ENCODE data around the gene AQP12B.

AQP12B gene

DNA sequence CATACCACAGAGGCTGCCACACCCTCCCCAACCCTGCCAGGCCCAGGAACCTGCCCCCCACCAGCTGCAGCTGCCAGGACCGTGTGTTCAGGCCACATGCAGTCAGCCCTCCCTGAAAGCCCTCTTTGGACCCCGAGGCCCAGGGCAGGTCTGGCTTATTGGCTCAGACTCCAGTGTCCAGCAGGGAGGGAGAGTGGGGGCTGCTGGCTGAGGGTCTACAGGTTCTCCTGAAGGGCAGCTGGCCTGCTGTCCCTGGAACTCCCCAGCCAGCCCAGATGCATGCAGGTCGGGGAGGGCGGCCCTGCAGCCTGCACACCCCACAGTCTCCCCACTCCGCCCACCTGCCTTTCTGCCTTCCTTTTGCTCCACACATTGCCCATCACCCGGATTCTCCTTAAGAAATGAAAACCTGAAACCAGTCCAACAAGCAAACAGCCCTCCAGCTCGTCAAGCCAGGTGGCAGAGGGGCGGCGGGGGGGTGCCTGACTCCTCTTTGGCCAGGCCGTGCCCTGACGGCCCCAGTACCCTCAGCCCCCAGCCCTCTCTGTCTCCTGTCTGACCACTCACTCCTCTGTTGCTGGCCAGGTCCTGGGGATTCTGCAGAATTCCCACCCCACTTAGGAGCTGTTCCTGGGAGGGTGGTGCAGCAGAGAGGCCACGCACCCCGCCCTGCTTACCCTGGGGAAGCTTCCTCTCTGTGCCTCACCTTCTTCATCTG lies 39.4 kb downstream of the AQP12B start:
- no peaks in the 10 kb centered on the region for H3K4me1 ChIP-seq (ENCODE audit: control insufficient read depth in 2 of 2, insufficient read depth in 2 of 2, low read length in 2 of 2)
- no peaks in the 10 kb centered on the region for H3K9me3 ChIP-seq (ENCODE audit: control insufficient read depth in 2 of 2, low read length in 2 of 2)
- peaks cover 4 to 8% of the 10 kb centered on the region in 2 donors for H3K27me3 ChIP-seq (ENCODE audit: control insufficient read depth in 2 of 2, insufficient read depth in 2 of 2, low read length in 2 of 2)
- no peaks in the 10 kb centered on the region for H3K36me3 ChIP-seq (ENCODE audit: control insufficient read depth in 2 of 2, insufficient read depth in 2 of 2, low read length in 2 of 2)
- no peak overlapping the region for H3K9ac ChIP-seq (ENCODE audit: low read depth in 1 of 2, low read length in 2 of 2)
- no peak overlapping the region for H3K27ac ChIP-seq (ENCODE audit: low read depth in 2 of 2, low read length in 2 of 2)
- H3K4me3 ChIP-seq (ENCODE audit: low read length in 2 of 2) = no peak overlapping the region

DNA sequence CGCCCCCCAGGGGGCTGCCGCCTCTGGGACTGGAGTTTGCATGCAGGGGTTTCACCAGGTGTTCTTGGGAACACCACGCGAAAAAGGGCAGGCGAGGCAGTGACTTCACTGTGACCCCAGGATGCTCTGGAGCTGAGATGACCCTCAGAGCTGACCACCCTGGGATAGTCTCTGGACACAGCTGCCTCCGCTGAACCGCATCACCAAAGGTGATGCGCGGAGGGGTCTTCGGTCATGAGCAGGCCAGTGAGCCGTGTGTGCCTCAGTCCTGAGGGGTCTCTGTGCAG lies 39.9 kb downstream of the AQP12B start:
- H3K4me3 ChIP-seq (ENCODE audit: low read length in 2 of 2) = no peak overlapping the region
- peaks cover 4 to 7% of the 10 kb centered on the region in 2 donors for H3K27me3 ChIP-seq (ENCODE audit: control insufficient read depth in 2 of 2, insufficient read depth in 2 of 2, low read length in 2 of 2)
- H3K9me3 ChIP-seq (ENCODE audit: control insufficient read depth in 2 of 2, low read length in 2 of 2) = no peaks in the 10 kb centered on the region

DNA sequence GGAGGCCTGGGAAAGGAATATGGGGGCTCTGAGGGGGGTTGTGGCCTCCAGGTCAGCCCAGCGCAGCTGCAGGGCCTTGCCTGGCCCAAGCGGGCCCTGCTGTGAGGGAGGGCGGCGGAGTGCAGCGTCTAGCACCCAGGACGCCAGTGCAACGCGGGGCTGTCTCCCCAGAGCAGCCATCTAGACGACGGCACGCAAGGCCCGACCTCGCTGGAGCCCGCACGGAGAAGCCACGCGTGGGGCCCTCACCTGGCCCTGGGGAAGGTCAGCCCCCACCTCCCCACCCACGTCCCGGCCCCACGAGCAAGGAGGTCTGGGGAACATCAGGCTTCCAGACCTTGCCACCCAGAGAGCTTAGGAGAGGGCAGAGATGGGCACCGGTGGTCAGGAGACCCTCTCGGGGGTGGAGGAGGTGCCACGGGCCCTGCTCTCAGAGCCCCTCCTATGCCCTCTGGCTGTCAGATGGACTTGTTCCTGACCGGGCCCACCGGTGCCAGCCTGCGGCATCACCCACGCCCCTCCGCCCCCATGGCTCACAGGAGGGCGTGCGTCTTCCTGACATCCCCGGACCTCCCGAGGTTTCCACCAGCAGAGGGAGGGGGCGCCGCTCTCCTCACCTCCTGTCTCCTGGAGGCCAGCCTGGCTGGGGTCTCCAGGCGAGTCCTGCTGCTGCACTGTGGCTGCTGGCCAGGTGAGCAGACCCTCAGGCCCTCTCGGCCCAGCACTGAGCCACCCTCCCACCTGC lies 40.5 kb downstream of the AQP12B start:
- Histone ChIP-seq H3K27me3 (ENCODE audit: control insufficient read depth in 2 of 2, insufficient read depth in 2 of 2, low read length in 2 of 2) (peaks cover 4% of the 10 kb centered on the region in 2 donors), H3K4me3 (ENCODE audit: low read length in 2 of 2) (no peak overlapping the region), H3K27ac (ENCODE audit: low read depth in 2 of 2, low read length in 2 of 2) (no peak overlapping the region), H3K4me1 (ENCODE audit: control insufficient read depth in 2 of 2, insufficient read depth in 2 of 2, low read length in 2 of 2) (no peaks in the 10 kb centered on the region), H3K36me3 (ENCODE audit: control insufficient read depth in 2 of 2, insufficient read depth in 2 of 2, low read length in 2 of 2) (no peaks in the 10 kb centered on the region), H3K9me3 (ENCODE audit: control insufficient read depth in 2 of 2, low read length in 2 of 2) (no peaks in the 10 kb centered on the region), H3K9ac (ENCODE audit: low read depth in 1 of 2, low read length in 2 of 2) (no peak overlapping the region)

More for the DNA sequence above, 39.9 kb downstream of the AQP12B start:
- Histone ChIP-seq H3K4me1 (ENCODE audit: control insufficient read depth in 2 of 2, insufficient read depth in 2 of 2, low read length in 2 of 2) (no peaks in the 10 kb centered on the region), H3K27ac (ENCODE audit: low read depth in 2 of 2, low read length in 2 of 2) (no peak overlapping the region), H3K9ac (ENCODE audit: low read depth in 1 of 2, low read length in 2 of 2) (no peak overlapping the region), H3K36me3 (ENCODE audit: control insufficient read depth in 2 of 2, insufficient read depth in 2 of 2, low read length in 2 of 2) (no peaks in the 10 kb centered on the region)

- Histone ChIP-seq H3K9ac (ENCODE audit: low read depth in 1 of 2, low read length in 2 of 2) (no peak overlapping the region), H3K4me1 (ENCODE audit: control insufficient read depth in 2 of 2, insufficient read depth in 2 of 2, low read length in 2 of 2) (no peaks in the 10 kb centered on the region), H3K4me3 (ENCODE audit: low read length in 2 of 2) (no peak overlapping the region), H3K27ac (ENCODE audit: low read depth in 2 of 2, low read length in 2 of 2) (no peak overlapping the region), H3K9me3 (ENCODE audit: control insufficient read depth in 2 of 2, low read length in 2 of 2) (no peaks in the 10 kb centered on the region), H3K36me3 (ENCODE audit: control insufficient read depth in 2 of 2, insufficient read depth in 2 of 2, low read length in 2 of 2) (no peaks in the 10 kb centered on the region), H3K27me3 (ENCODE audit: control insufficient read depth in 2 of 2, insufficient read depth in 2 of 2, low read length in 2 of 2) (peaks cover 0 to 4% of the 10 kb centered on the region in 2 donors)
Measured at GRCh38 chr2:240640939-240641338, 41.7 kb downstream of the AQP12B start.

DNA sequence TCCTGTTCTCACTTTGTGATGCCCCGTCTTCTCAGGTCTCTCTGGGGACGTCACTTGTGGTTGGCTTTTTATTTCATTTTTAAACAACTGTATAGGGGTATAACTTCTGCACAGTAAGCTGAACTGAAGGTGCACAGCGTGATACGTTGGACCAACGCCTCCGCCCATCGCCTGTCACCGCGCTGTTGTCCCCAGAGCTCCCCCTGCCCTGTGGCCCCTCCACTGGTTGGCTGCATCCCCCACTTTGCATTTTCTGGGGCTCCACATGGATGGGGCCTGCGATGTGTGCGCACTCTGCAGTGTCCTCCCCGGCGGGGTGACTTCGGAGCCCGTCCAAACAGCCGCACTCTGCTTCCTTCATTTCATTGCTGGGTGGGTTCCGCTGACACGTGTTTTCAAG lies 43.1 kb downstream of the AQP12B start:
- H3K4me1 ChIP-seq (ENCODE audit: control insufficient read depth in 2 of 2, insufficient read depth in 2 of 2, low read length in 2 of 2) = no peaks in the 10 kb centered on the region
- no peaks in the 10 kb centered on the region for H3K9me3 ChIP-seq (ENCODE audit: control insufficient read depth in 2 of 2, low read length in 2 of 2)
- H3K27ac ChIP-seq (ENCODE audit: low read depth in 2 of 2, low read length in 2 of 2) = no peak overlapping the region
- H3K4me3 ChIP-seq (ENCODE audit: low read length in 2 of 2) = no peak overlapping the region
- H3K36me3 ChIP-seq (ENCODE audit: control insufficient read depth in 2 of 2, insufficient read depth in 2 of 2, low read length in 2 of 2) = no peaks in the 10 kb centered on the region
- H3K27me3 ChIP-seq (ENCODE audit: control insufficient read depth in 2 of 2, insufficient read depth in 2 of 2, low read length in 2 of 2) = peaks cover 0 to 4% of the 10 kb centered on the region in 2 donors
- no peak overlapping the region for H3K9ac ChIP-seq (ENCODE audit: low read depth in 1 of 2, low read length in 2 of 2)

DNA sequence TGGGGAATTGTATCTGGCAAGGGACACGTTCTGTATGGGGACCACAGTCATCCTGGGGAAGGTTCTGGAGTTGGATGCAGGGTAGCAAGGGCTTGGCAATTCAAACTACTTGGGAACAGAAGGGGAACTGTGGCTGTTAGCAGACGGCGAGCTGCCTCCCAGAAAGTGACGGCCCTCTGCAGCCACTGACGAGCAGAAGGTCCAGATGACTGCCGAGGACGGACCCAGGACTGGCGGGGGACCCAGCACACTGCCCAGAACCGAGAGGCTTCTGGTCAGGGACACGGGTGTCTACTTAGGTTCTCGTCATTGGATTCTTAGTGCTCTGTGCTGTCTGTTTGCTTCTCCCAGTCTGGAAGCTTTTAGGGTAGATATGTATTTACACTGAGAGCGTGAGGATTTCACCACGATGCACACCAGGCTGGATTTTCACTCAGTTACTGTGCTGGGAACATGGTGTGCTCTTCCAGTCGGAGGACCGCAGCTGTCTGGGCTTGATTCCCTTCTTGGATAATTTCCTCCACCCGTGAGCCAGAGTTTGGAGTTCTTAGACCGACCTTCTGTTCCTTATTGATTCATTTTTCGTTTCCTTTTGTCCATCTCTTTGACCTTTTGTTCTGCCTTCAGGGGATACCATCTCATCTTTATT lies 44.0 kb downstream of the AQP12B start:
- Histone ChIP-seq H3K4me3 (ENCODE audit: low read length in 2 of 2) (no peak overlapping the region), H3K36me3 (ENCODE audit: control insufficient read depth in 2 of 2, insufficient read depth in 2 of 2, low read length in 2 of 2) (no peaks in the 10 kb centered on the region), H3K4me1 (ENCODE audit: control insufficient read depth in 2 of 2, insufficient read depth in 2 of 2, low read length in 2 of 2) (no peaks in the 10 kb centered on the region), H3K9me3 (ENCODE audit: control insufficient read depth in 2 of 2, low read length in 2 of 2) (peaks cover 1 to 4% of the 10 kb centered on the region in 2 donors), H3K27me3 (ENCODE audit: control insufficient read depth in 2 of 2, insufficient read depth in 2 of 2, low read length in 2 of 2) (peaks cover 0 to 4% of the 10 kb centered on the region in 2 donors), H3K9ac (ENCODE audit: low read depth in 1 of 2, low read length in 2 of 2) (no peak overlapping the region), H3K27ac (ENCODE audit: low read depth in 2 of 2, low read length in 2 of 2) (no peak overlapping the region)

GRCh38 chr2:240637901-240638345 lies 44.8 kb downstream of the AQP12B start:
- Histone ChIP-seq H3K9ac (ENCODE audit: low read depth in 1 of 2, low read length in 2 of 2) (no peak overlapping the region), H3K9me3 (ENCODE audit: control insufficient read depth in 2 of 2, low read length in 2 of 2) (peaks cover 1 to 4% of the 10 kb centered on the region in 2 donors), H3K27me3 (ENCODE audit: control insufficient read depth in 2 of 2, insufficient read depth in 2 of 2, low read length in 2 of 2) (peaks cover 0 to 4% of the 10 kb centered on the region in 2 donors), H3K36me3 (ENCODE audit: control insufficient read depth in 2 of 2, insufficient read depth in 2 of 2, low read length in 2 of 2) (no peaks in the 10 kb centered on the region), H3K4me1 (ENCODE audit: control insufficient read depth in 2 of 2, insufficient read depth in 2 of 2, low read length in 2 of 2) (no peaks in the 10 kb centered on the region), H3K4me3 (ENCODE audit: low read length in 2 of 2) (no peak overlapping the region), H3K27ac (ENCODE audit: low read depth in 2 of 2, low read length in 2 of 2) (no peak overlapping the region)

- Histone ChIP-seq H3K9ac (ENCODE audit: low read depth in 1 of 2, low read length in 2 of 2) (no peak overlapping the region), H3K27ac (ENCODE audit: low read depth in 2 of 2, low read length in 2 of 2) (no peak overlapping the region), H3K4me3 (ENCODE audit: low read length in 2 of 2) (no peak overlapping the region), H3K36me3 (ENCODE audit: control insufficient read depth in 2 of 2, insufficient read depth in 2 of 2, low read length in 2 of 2) (no peaks in the 10 kb centered on the region), H3K9me3 (ENCODE audit: control insufficient read depth in 2 of 2, low read length in 2 of 2) (peaks cover 1 to 4% of the 10 kb centered on the region in 2 donors), H3K4me1 (ENCODE audit: control insufficient read depth in 2 of 2, insufficient read depth in 2 of 2, low read length in 2 of 2) (no peaks in the 10 kb centered on the region), H3K27me3 (ENCODE audit: control insufficient read depth in 2 of 2, insufficient read depth in 2 of 2, low read length in 2 of 2) (peaks cover 0 to 4% of the 10 kb centered on the region in 2 donors)
Measured at GRCh38 chr2:240637116-240637900, 45.4 kb downstream of the AQP12B start.

DNA sequence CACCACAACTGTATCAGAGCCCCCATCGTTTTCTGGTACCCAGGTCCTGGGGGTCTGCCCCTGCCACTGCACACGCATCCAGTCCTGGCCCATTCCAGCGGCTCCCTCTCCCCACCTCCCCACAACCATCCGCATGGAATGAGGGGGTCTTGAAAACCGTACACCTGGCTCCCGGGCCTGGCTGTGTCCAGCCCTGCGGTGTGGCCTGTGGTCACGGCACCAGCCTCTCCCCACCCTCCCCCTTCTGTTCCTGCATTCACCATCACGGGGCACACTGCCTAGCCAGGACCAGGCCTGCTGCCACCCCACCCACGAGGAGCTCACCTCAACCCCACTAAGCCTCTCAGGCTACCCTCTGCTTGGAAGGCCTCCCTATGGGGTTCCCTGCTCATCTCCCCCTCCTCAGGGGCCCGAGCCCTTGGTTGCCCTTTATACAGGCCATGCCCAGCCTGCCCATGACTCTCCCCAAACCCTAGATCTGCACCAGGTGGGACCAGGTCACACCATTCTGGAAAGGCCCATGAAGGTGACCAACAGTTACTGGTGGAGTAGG lies 46.0 kb downstream of the AQP12B start:
- Histone ChIP-seq H3K9me3 (ENCODE audit: control insufficient read depth in 2 of 2, low read length in 2 of 2) (peaks cover 1 to 4% of the 10 kb centered on the region in 2 donors), H3K27ac (ENCODE audit: low read depth in 2 of 2, low read length in 2 of 2) (no peak overlapping the region), H3K4me1 (ENCODE audit: control insufficient read depth in 2 of 2, insufficient read depth in 2 of 2, low read length in 2 of 2) (no peaks in the 10 kb centered on the region), H3K36me3 (ENCODE audit: control insufficient read depth in 2 of 2, insufficient read depth in 2 of 2, low read length in 2 of 2) (peaks cover 0 to 2% of the 10 kb centered on the region in 2 donors), H3K9ac (ENCODE audit: low read depth in 1 of 2, low read length in 2 of 2) (no peak overlapping the region), H3K4me3 (ENCODE audit: low read length in 2 of 2) (no peak overlapping the region), H3K27me3 (ENCODE audit: control insufficient read depth in 2 of 2, insufficient read depth in 2 of 2, low read length in 2 of 2) (peaks cover 0 to 4% of the 10 kb centered on the region in 2 donors)
